ENCODE results near the gene ELOVL6. TPM values are rescaled to one million over a fixed set of nuclear protein-coding genes. Genes with fewer than 3 reads are reported as not detected.
A peak's percentile ranks its signal among the peaks of the same experiment; 100 is the strongest.

The ELOVL6 gene
- total and polyA plus RNA-seq, 9 of the 15 experiments (the other 6 are each of a cell fraction or from before 2014, with no cell fraction given) = 18.3 to 82.6 (median 46.0) TPM

DNA sequence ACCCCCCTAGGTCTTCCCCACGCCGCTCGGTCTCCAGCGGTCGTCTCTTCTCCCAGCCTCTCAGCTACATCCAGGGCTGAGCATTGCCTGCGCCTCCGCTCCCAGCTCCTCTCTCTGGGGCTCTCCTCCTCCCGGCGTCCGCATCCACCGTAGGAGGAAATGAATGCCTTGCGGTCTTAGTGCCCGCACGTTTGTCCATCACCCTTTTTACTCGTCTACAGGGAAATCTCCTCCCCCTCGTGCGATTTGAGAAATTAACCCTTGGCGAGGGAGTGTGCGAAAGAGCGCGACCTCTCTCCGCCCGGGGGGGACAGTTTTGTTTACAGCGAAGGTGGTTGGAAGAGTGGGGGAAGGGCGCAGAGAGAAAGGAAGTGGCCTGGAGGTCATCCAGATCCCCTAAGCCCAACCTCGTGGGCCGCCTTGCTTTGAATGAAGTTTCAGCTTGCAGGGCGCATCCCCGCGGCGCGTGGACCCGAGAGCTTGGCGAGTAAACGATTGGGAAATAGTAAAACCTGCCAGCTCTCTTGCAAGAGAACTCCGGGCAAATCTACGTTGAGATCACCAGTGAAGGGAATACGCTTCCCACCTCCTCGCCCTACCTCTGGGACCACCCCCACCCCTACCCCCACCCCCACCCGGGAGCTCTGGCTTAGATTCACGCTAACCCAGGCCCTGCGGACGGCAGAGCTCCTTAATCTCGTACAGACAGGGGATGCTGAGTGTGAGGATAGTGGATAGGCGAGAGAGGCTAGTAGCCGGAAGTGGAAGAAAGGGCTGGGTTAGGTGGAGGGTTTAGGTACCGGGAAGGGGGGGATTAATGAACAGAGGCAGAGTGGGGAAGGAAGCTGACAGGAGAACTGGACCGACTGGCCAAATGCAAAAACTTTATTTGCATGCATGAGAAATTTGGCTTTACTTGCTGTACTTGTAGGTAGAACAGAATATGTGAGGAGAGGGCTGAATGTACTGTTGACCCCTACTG, at the start of gene ELOVL6 (continued):
- TF ChIP-seq, protein P1, sequence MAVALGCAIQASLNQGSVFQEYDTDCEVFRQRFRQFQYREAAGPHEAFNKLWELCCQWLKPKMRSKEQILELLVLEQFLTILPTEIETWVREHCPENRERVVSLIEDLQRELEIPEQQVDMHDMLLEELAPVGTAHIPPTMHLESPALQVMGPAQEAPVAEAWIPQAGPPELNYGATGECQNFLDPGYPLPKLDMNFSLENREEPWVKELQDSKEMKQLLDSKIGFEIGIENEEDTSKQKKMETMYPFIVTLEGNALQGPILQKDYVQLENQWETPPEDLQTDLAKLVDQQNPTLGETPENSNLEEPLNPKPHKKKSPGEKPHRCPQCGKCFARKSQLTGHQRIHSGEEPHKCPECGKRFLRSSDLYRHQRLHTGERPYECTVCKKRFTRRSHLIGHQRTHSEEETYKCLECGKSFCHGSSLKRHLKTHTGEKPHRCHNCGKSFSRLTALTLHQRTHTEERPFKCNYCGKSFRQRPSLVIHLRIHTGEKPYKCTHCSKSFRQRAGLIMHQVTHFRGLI (CRISPR knock-in tag; IDR thresholded peaks at IDR 0.05) = no peak
- TF ChIP-seq ZNF75A (CRISPR knock-in tag; IDR thresholded peaks at IDR 0.05) (no peak), ETV6 (IDR thresholded peaks at IDR 0.05; ENCODE audit: borderline replicate concordance in 1 of 2, low read depth in 2 of 2, low read length in 1 of 2) (peak; percentile 81 to 83), ETV6 (CRISPR knock-in tag; IDR thresholded peaks at IDR 0.05; ENCODE audit: borderline replicate concordance) (peak; percentile 48; the same call in 1 of the 2 replicates), ZNF507 (tag; conservative IDR thresholded peaks at IDR 0.05) (no peak), ZNF174 (CRISPR knock-in tag; IDR thresholded peaks at IDR 0.05) (no peak), ZNF354B (CRISPR knock-in tag; IDR thresholded peaks at IDR 0.05) (no peak), RBM14 (IDR thresholded peaks at IDR 0.05; ENCODE audit: borderline replicate concordance, insufficient read depth, low read depth, low read length) (no peak), CREBBP (IDR thresholded peaks at IDR 0.05; ENCODE audit: low read depth, low read length) (no peak), ZFX (CRISPR knock-in tag; IDR thresholded peaks at IDR 0.05) (peak; percentile 58; the same call in 1 of the 2 replicates), ZNF12 (CRISPR knock-in tag; IDR thresholded peaks at IDR 0.05) (no peak)
- TF ChIP-seq, protein P2, sequence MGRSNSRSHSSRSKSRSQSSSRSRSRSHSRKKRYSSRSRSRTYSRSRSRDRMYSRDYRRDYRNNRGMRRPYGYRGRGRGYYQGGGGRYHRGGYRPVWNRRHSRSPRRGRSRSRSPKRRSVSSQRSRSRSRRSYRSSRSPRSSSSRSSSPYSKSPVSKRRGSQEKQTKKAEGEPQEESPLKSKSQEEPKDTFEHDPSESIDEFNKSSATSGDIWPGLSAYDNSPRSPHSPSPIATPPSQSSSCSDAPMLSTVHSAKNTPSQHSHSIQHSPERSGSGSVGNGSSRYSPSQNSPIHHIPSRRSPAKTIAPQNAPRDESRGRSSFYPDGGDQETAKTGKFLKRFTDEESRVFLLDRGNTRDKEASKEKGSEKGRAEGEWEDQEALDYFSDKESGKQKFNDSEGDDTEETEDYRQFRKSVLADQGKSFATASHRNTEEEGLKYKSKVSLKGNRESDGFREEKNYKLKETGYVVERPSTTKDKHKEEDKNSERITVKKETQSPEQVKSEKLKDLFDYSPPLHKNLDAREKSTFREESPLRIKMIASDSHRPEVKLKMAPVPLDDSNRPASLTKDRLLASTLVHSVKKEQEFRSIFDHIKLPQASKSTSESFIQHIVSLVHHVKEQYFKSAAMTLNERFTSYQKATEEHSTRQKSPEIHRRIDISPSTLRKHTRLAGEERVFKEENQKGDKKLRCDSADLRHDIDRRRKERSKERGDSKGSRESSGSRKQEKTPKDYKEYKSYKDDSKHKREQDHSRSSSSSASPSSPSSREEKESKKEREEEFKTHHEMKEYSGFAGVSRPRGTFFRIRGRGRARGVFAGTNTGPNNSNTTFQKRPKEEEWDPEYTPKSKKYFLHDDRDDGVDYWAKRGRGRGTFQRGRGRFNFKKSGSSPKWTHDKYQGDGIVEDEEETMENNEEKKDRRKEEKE (IDR thresholded peaks at IDR 0.05; ENCODE audit: borderline replicate concordance in 1 of 2, control insufficient read depth in 1 of 2, low read depth in 2 of 2, low read length in 1 of 2) = peak; percentile 31 to 60; a peak in 1 of 4 replicates
- TF ChIP-seq, protein P3, sequence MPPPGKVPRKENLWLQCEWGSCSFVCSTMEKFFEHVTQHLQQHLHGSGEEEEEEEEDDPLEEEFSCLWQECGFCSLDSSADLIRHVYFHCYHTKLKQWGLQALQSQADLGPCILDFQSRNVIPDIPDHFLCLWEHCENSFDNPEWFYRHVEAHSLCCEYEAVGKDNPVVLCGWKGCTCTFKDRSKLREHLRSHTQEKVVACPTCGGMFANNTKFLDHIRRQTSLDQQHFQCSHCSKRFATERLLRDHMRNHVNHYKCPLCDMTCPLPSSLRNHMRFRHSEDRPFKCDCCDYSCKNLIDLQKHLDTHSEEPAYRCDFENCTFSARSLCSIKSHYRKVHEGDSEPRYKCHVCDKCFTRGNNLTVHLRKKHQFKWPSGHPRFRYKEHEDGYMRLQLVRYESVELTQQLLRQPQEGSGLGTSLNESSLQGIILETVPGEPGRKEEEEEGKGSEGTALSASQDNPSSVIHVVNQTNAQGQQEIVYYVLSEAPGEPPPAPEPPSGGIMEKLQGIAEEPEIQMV (tag; conservative IDR thresholded peaks at IDR 0.05; ENCODE audit: low read depth) = no peak
- TF ChIP-seq, protein P4, sequence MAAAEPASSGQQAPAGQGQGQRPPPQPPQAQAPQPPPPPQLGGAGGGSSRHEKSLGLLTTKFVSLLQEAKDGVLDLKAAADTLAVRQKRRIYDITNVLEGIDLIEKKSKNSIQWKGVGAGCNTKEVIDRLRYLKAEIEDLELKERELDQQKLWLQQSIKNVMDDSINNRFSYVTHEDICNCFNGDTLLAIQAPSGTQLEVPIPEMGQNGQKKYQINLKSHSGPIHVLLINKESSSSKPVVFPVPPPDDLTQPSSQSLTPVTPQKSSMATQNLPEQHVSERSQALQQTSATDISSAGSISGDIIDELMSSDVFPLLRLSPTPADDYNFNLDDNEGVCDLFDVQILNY (CRISPR knock-in tag; IDR thresholded peaks at IDR 0.05) = no peak
